ENCODE measurements around the gene PGS1.

Gene PGS1

GRCh38 chr17:78368348-78368747 lies 10.1 kb upstream of the PGS1 start:
- Histone ChIP-seq H3K27ac (peak overlapping the region in 5 of 11 experiments; percentile 13 to 45 (median 36); a peak in 5 of 22 replicates), H3K36me3 (no peaks in the 10 kb centered on the region), H3K4me2 (peak overlapping the region in 4 of 11 experiments; percentile 9 to 26 (median 16); a peak in 3 of 22 replicates), H3K27me3 (peaks cover 0 to 4% (median 0%) of the 10 kb centered on the region in 11 experiments; a peak in 1 of 22 replicates), H4K20me1 (no peaks in the 10 kb centered on the region), H3K9ac (0 out of 22 replicates have a peak overlapping the region, but pooled peaks of 1 of the 11 experiments have one; percentile 14), H3K4me1 (peaks cover 54 to 91% (median 73%) of the 10 kb centered on the region in 10 experiments), H3K4me3 (no peak overlapping the region), H3K9me3 (replicated peaks in 1 of 11) (no peaks in the 10 kb centered on the region)
- no peak for TF ChIP-seq Cebpa-rat (IDR thresholded peaks at IDR 0.05)

- Histone ChIP-seq H3K9me3 (replicated peaks in 1 of 11) (no peaks in the 10 kb centered on the region), H3K27me3 (peaks cover 0 to 4% (median 0%) of the 10 kb centered on the region in 11 experiments; a peak in 1 of 22 replicates), H4K20me1 (no peaks in the 10 kb centered on the region), H3K9ac (0 out of 22 replicates have a peak overlapping the region, but pooled peaks of 1 of the 11 experiments have one; percentile 14), H3K4me2 (peak overlapping the region in 6 of 11 experiments; percentile 26 to 57 (median 38); a peak in 6 of 22 replicates), H3K4me3 (no peak overlapping the region), H3K27ac (0 out of 22 replicates have a peak overlapping the region, but pooled peaks of 1 of the 11 experiments have one; percentile 38), H3K4me1 (peaks cover 61 to 91% (median 74%) of the 10 kb centered on the region in 10 experiments), H3K36me3 (no peaks in the 10 kb centered on the region)
- TF ChIP-seq Cebpa-rat (IDR thresholded peaks at IDR 0.05) = no peak
Observed at GRCh38 chr17:78368854-78369495, 9.5 kb upstream of the PGS1 start.

GRCh38 chr17:78369791-78370381 lies 8.6 kb upstream of the PGS1 start:
- TF ChIP-seq Cebpa-rat (IDR thresholded peaks at IDR 0.05) = no peak

DNA sequence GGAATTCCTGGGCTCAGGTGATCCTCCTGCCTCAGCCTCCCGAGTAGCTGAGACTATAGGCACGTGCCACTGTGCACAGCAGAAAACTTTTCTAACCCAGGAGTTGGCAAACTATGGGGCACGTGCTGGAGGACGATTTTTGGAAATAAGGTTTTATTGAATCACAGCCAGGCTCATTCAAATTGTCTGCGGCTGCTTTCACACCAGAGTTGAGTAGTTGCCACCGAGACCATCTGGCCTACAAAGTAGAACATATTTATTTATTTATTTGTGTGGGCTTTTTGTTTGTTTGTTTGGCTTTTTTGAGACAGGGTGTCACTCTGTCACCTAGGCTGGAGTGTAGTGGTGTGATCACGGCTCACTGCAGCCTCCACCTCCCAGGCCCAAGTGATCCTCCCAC lies 7.4 kb upstream of the PGS1 start:
- Histone ChIP-seq H4K20me1 (no peaks in the 10 kb centered on the region), H3K9me3 (replicated peaks in 1 of 11) (no peaks in the 10 kb centered on the region), H3K9ac (no peak overlapping the region), H3K4me1 (peaks cover 62 to 91% (median 74%) of the 10 kb centered on the region in 10 experiments), H3K4me3 (no peak overlapping the region), H3K27ac (no peak overlapping the region; a peak in 1 of 22 replicates), H3K27me3 (no peaks in the 10 kb centered on the region), H3K36me3 (no peaks in the 10 kb centered on the region), H3K4me2 (peak overlapping the region in 1 of 11 experiments; percentile 57; a peak in 1 of 22 replicates)
- no peak for TF ChIP-seq Cebpa-rat (IDR thresholded peaks at IDR 0.05)

More at GRCh38 chr17:78369791-78370381, 8.6 kb upstream of the PGS1 start:
- Histone ChIP-seq H3K4me1 (peaks cover 62 to 91% (median 74%) of the 10 kb centered on the region in 10 experiments), H3K36me3 (no peaks in the 10 kb centered on the region), H3K27me3 (peaks cover 0 to 4% (median 0%) of the 10 kb centered on the region in 11 experiments; a peak in 1 of 22 replicates), H3K9ac (0 out of 22 replicates have a peak overlapping the region, but pooled peaks of 1 of the 11 experiments have one; percentile 1), H3K4me2 (peak overlapping the region; percentile 7 to 57 (median 35); a peak in 19 of 22 replicates), H3K9me3 (replicated peaks in 1 of 11) (no peaks in the 10 kb centered on the region), H3K4me3 (no peak overlapping the region), H3K27ac (peak overlapping the region in 4 of 11 experiments; percentile 2 to 28 (median 17); a peak in 2 of 22 replicates), H4K20me1 (no peaks in the 10 kb centered on the region)

DNA sequence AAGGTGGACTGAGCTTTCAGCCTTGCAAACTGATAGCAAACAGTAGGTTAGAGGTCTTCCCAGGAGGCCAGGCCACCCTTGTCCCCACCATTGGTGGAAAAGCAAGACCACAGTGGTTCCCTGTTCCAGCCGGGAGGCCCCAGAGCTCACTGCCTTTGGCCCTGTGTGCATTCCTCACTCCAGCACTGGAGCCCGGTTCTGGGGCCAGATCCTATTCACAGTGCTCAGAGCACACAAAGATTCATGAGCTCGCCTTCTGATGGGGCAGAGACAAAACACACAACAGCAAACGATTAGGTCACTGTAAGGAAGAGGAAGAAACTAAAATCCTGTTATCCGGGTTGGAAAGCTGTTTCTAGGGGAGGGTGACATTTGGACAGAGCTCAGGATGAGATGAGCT lies 5.6 kb upstream of the PGS1 start:
- Histone ChIP-seq H3K36me3 (no peaks in the 10 kb centered on the region), H3K9ac (peak overlapping the region in 3 of 11 experiments; percentile 18 to 27 (median 24); a peak in 4 of 22 replicates), H3K4me3 (no peak overlapping the region), H3K27me3 (no peaks in the 10 kb centered on the region), H3K9me3 (replicated peaks in 1 of 11) (no peaks in the 10 kb centered on the region), H3K4me1 (peaks cover 57 to 92% (median 77%) of the 10 kb centered on the region in 10 experiments), H3K4me2 (peak overlapping the region; percentile 4 to 99 (median 89); a peak in 18 of 22 replicates), H3K27ac (peak overlapping the region in 10 of 11 experiments; percentile 29 to 98 (median 92); a peak in 17 of 22 replicates), H4K20me1 (no peaks in the 10 kb centered on the region)
- no peak for TF ChIP-seq Cebpa-rat (IDR thresholded peaks at IDR 0.05)

- peaks cover 62 to 85% (median 74%) of the 10 kb centered on the region in 10 experiments for H3K4me1 ChIP-seq
- H3K9me3 ChIP-seq (replicated peaks in 1 of 11) = no peaks in the 10 kb centered on the region
- H3K9ac ChIP-seq = peak overlapping the region in 10 of 11 experiments; percentile 62 to 98 (median 74); a peak in 19 of 22 replicates
- H3K27me3 ChIP-seq = no peaks in the 10 kb centered on the region
- H3K4me3 ChIP-seq = peak overlapping the region in 3 of 10 experiments; percentile 25 to 51 (median 27); a peak in 4 of 20 replicates
- H4K20me1 ChIP-seq = peaks cover 0 to 4% (median 0%) of the 10 kb centered on the region in 11 experiments; a peak in 4 of 22 replicates
- H3K36me3 ChIP-seq = no peaks in the 10 kb centered on the region
- peak overlapping the region; percentile 76 to 99 (median 93) for H3K4me2 ChIP-seq
- H3K27ac ChIP-seq = peak overlapping the region in 10 of 11 experiments; percentile 86 to 98 (median 94); a peak in 21 of 22 replicates
- TF ChIP-seq Cebpa-rat (IDR thresholded peaks at IDR 0.05) = no peak
Observed at GRCh38 chr17:78374189-78374588, 4.3 kb upstream of the PGS1 start.

DNA sequence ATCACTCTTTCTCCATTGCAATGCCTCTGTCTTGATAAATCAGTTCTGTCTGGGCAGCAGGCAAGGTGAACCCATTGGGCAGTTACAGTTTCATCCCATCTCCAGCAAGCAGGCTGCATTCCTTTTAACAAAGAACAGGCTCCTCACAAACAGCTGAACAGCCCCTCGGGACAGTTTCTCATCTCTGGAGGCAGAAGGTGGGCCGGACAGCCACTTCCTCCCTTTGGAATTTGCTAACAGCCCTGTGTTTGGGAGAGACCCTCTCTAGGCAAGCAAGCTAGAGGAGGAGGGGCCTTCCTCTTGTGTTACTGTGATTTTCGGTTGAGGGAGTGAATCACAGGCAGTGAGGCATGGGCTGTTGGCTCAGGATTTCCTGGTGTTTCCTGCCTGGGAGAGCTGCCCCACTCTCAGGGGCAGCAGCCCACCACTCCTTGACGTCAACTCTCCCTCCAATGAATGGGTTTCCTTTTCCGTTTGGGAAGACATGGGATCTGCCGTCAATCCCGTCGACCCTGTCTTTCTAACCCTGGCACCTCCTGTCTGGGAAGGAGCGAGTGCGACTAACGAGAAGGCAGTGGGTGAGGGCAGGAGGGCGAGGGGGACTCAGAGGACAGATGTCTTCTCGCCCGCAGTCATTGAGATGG lies 3.7 kb upstream of the PGS1 start:
- H3K4me2 ChIP-seq = peak overlapping the region; percentile 76 to 99 (median 93)

GRCh38 chr17:78375401-78376151 lies 2.9 kb upstream of the PGS1 start:
- Histone ChIP-seq H3K9me3 (replicated peaks in 1 of 11) (no peaks in the 10 kb centered on the region), H3K4me1 (peaks cover 64 to 85% (median 77%) of the 10 kb centered on the region in 10 experiments), H3K4me3 (peak overlapping the region in 2 of 10 experiments; percentile 25 to 51; a peak in 1 of 20 replicates), H3K27me3 (no peaks in the 10 kb centered on the region), H3K4me2 (peak overlapping the region; percentile 76 to 99 (median 93)), H4K20me1 (peaks cover 0 to 13% (median 0%) of the 10 kb centered on the region in 11 experiments; a peak in 4 of 22 replicates), H3K36me3 (peaks cover 0 to 8% (median 6%) of the 10 kb centered on the region in 11 experiments; a peak in 10 of 22 replicates), H3K27ac (peak overlapping the region; percentile 86 to 98 (median 94)), H3K9ac (peak overlapping the region; percentile 62 to 98 (median 75))
- peak in 10 of 11 experiments; percentile 4 to 82 (median 62); a peak in 16 of 22 replicates for TF ChIP-seq Cebpa-rat (IDR thresholded peaks at IDR 0.05)

More for the DNA sequence above, 3.7 kb upstream of the PGS1 start:
- H3K4me3 ChIP-seq = peak overlapping the region in 5 of 10 experiments; percentile 5 to 51 (median 25); a peak in 6 of 20 replicates
- no peaks in the 10 kb centered on the region; a peak in 2 of 22 replicates for H3K36me3 ChIP-seq
- H3K4me1 ChIP-seq = peaks cover 63 to 85% (median 75%) of the 10 kb centered on the region in 10 experiments
- no peaks in the 10 kb centered on the region for H3K9me3 ChIP-seq (replicated peaks in 1 of 11)
- no peak for TF ChIP-seq Cebpa-rat (IDR thresholded peaks at IDR 0.05)
- H3K27me3 ChIP-seq = no peaks in the 10 kb centered on the region
- peak overlapping the region; percentile 86 to 98 (median 94) for H3K27ac ChIP-seq
- H4K20me1 ChIP-seq = peaks cover 0 to 7% (median 0%) of the 10 kb centered on the region in 11 experiments; a peak in 4 of 22 replicates
- H3K9ac ChIP-seq = peak overlapping the region; percentile 62 to 98 (median 75)

Measured in BLaER1 treated with 17β-estradiol and CSF1 and Interleukin-3, amounts not matched to agents 10 nM and 100 nM (cell line).